Uterus (tissue), 4 donors: Measurements from ENCODE around the gene LHFPL6. TPM values are rescaled to one million over a fixed set of nuclear protein-coding genes. Genes with fewer than 3 reads are reported as not detected.

ENCODE experiments used
- DNase-seq, 2 donors: peaks; one replicate each; pipeline ENCODE4 v3.0.0-alpha.2; 2019 to 2020
- H3K27ac ChIP-seq, 2 donors: fragments of 200-600 bp; sonication (generic); 1 replicate in 1 of 2; 2 replicates in 1 of 2; pipeline ENCODE4 v1.5.1; 2016 to 2018
- H3K27me3 ChIP-seq, 2 donors: fragments of 200-600 bp; sonication (generic); one replicate each; pipeline ENCODE4 v1.5.1; 2018 to 2019; ENCODE audit warnings: control low read depth in 1 of 2
- H3K36me3 ChIP-seq, 2 donors: fragments of 200-600 bp; sonication (generic); one replicate each; pipeline ENCODE4 v1.5.1; 2019; ENCODE audit warnings: control low read depth in 1 of 2
- H3K4me1 ChIP-seq, 2 donors: fragments of 200-600 bp; sonication (generic); one replicate each; pipeline ENCODE4 v1.5.1; 2018 to 2019; ENCODE audit warnings: control low read depth in 1 of 2
- H3K4me3 ChIP-seq, 2 donors: fragments of 200-600 bp; sonication (generic); 1 replicate in 1 of 2; 2 replicates in 1 of 2; pipeline ENCODE4 v1.5.1; 2018 to 2019; ENCODE audit warnings: mild to moderate bottlenecking in 1 of 2
- H3K9me3 ChIP-seq, 2 donors: fragments of 200-600 bp; sonication (generic); one replicate each; pipeline ENCODE4 v1.5.1; 2019; ENCODE audit warnings: control low read depth in 1 of 2
- POLR2A ChIP-seq, 2 donors: fragments of 450-650 bp; IDR thresholded peaks; one replicate each; pipeline ENCODE4 v1.6.1; 2016; ENCODE audit warnings: antibody characterized with exemption in 2 of 2, mild to moderate bottlenecking in 1 of 2, moderate library complexity in 1 of 2
- intact Hi-C: fragments of 100-400 bp; cut with DNase I; formaldehyde crosslinking; loops from one replicate; pipeline ENCODE4 v1.15.1; 2023; ENCODE audit warnings: low total_unique reads
- total RNA-seq, 4 donors: library from RNA; depleted of rRNA in 3 of 4; stranded (reverse); fragments of >200 nt in 3 of 4; gene quantifications; one replicate each; pipeline versions ENCODE4 v1.1.0 to v1.2.4, GENCODE V29; 2014 to 2023
- TF ChIP-seq, protein P1 (sequence below), 4 experiments: fragments of 200-600 bp in 2 of 4; fragments of 450-650 bp in 2 of 4; sonication (generic) in 2 of 4; IDR thresholded peaks; one replicate each; pipeline ENCODE4 v1.5.1; 2016 to 2019; ENCODE audit warnings: antibody characterized with exemption in 4 of 4, mild to moderate bottlenecking in 2 of 4, moderate library complexity in 1 of 4
- donor health status: DM: yes; HTN: yes; CAD: no.

LHFPL6 gene
- total RNA-seq, 4 donors from 2014 or later = 37.9 to 105 (median 86.8) TPM

DNA sequence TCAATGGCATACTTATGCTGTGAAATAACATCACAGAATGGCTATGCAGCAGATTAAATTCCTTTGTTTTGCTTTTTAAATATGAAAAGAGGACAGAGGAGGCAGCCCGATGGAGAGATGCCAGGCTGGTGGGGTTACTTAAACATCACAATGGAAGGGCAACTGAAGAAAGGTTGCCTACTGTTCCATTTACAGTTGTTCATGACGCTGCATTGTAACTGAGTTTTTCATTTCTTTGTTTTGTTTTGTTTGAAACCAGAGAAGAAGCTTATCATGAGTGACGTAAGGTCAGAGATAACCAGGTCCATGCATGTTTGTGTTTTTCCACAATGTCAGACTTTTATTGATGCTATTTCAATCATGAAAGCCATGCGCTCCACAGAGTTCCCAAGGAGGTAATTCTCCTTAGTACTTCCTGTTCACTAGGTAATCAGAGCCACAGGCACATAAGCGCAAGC, 273.8 kb downstream of the LHFPL6 start:
- no peaks in the 10 kb centered on the region for H3K36me3 ChIP-seq
- H3K27ac ChIP-seq = no peak overlapping the region
- intact Hi-C loops = no loop called here
- H3K4me3 ChIP-seq = no peak overlapping the region
- no peaks in the 10 kb centered on the region for H3K9me3 ChIP-seq
- H3K4me1 ChIP-seq = no peaks in the 10 kb centered on the region
- H3K27me3 ChIP-seq = no peaks in the 10 kb centered on the region
- TF ChIP-seq POLR2A (IDR thresholded peaks at IDR 0.05) = no peak
- TF ChIP-seq, protein P1, sequence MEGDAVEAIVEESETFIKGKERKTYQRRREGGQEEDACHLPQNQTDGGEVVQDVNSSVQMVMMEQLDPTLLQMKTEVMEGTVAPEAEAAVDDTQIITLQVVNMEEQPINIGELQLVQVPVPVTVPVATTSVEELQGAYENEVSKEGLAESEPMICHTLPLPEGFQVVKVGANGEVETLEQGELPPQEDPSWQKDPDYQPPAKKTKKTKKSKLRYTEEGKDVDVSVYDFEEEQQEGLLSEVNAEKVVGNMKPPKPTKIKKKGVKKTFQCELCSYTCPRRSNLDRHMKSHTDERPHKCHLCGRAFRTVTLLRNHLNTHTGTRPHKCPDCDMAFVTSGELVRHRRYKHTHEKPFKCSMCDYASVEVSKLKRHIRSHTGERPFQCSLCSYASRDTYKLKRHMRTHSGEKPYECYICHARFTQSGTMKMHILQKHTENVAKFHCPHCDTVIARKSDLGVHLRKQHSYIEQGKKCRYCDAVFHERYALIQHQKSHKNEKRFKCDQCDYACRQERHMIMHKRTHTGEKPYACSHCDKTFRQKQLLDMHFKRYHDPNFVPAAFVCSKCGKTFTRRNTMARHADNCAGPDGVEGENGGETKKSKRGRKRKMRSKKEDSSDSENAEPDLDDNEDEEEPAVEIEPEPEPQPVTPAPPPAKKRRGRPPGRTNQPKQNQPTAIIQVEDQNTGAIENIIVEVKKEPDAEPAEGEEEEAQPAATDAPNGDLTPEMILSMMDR (IDR thresholded peaks at IDR 0.05) = no peak
- DNase-seq = no peak

DNA sequence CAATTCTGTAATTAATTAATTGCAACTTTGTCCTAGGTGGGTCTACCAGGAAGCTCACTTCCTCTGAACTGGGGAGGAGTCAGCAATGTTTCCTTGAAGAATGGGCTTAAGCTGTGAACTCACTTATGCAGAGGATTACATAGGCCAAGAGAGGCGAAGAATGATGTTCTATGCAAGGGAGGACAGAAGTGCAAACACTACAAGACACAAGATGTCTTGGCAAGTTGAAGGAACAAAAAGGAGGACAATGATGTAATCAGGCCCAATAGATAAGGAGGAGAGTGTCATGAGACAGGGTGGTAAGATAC, 275.9 kb downstream of the LHFPL6 start:
- no peaks in the 10 kb centered on the region for H3K36me3 ChIP-seq
- no peak overlapping the region for H3K4me3 ChIP-seq
- intact Hi-C loops = no loop called here
- no peaks in the 10 kb centered on the region for H3K9me3 ChIP-seq
- TF ChIP-seq, protein P1 (IDR thresholded peaks at IDR 0.05) = no peak
- no peak for TF ChIP-seq POLR2A (IDR thresholded peaks at IDR 0.05)
- H3K4me1 ChIP-seq = no peaks in the 10 kb centered on the region
- no peak overlapping the region for H3K27ac ChIP-seq
- H3K27me3 ChIP-seq = no peaks in the 10 kb centered on the region
- DNase-seq = no peak

DNA sequence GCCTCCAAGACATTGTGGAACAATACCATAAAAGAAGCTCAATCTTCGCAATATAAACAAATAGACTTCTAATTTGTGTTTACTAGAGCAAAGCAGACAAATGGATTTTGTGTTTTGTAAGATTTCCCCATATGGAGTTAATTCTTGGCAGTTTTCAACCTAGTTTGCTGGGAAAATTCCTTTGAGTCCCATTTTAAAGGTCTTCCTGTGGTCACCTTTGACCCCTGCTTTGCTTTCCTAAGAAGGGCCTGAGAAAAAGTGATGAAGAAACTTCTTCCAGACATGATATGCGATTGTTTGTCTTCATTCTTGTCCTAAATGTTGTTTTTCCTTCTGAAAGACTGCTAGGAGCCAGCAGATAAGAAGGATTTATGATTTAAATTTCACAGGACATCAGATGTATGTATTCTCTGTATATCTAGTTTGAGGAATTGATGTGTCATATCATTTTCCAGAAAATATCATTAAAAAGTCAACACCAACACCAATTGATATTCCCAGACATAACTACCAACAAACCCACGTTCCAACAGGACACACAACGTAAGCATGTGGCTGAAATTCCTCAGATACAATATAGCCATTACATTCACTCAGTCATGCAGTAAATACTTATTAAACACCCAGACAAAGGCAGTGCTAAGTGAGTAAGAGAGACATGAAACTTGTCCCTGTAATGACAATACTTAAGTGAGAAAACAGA, 276.4 kb downstream of the LHFPL6 start:
- no peak overlapping the region for H3K4me3 ChIP-seq
- no peaks in the 10 kb centered on the region for H3K36me3 ChIP-seq
- no peaks in the 10 kb centered on the region for H3K27me3 ChIP-seq
- no peak for TF ChIP-seq POLR2A (IDR thresholded peaks at IDR 0.05)
- TF ChIP-seq, protein P1 (IDR thresholded peaks at IDR 0.05) = no peak
- no peaks in the 10 kb centered on the region for H3K4me1 ChIP-seq
- intact Hi-C loops = no loop called here
- no peak overlapping the region for H3K27ac ChIP-seq
- peak in 1 of 2 donors; percentile 36 for DNase-seq
- no peaks in the 10 kb centered on the region for H3K9me3 ChIP-seq

DNA sequence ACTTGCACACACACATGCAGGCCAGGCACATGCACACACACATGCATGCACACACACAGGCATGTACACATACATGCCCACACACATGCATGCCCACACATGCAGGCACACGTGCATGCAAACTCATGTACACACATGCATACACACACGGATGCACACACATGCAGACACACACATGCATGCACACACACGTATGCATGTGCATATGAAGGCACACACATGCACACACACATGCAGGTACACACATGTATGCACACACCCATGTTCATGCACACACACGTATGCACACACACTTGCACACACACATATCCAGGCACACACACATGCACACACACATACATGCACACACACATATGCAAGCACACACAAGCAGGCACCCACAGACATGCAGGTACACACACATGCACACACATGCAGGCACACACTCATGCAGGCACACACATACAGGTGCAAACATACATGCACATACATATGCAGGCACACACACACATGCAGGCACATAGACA, 278.1 kb downstream of the LHFPL6 start:
- Histone ChIP-seq H3K27ac (no peak overlapping the region), H3K27me3 (no peaks in the 10 kb centered on the region), H3K4me3 (no peak overlapping the region), H3K9me3 (no peaks in the 10 kb centered on the region), H3K36me3 (no peaks in the 10 kb centered on the region), H3K4me1 (no peaks in the 10 kb centered on the region)
- TF ChIP-seq, protein P1 (IDR thresholded peaks at IDR 0.05) = no peak
- TF ChIP-seq POLR2A (IDR thresholded peaks at IDR 0.05) = no peak
- no peak for DNase-seq
- intact Hi-C loops = no loop called here

DNA sequence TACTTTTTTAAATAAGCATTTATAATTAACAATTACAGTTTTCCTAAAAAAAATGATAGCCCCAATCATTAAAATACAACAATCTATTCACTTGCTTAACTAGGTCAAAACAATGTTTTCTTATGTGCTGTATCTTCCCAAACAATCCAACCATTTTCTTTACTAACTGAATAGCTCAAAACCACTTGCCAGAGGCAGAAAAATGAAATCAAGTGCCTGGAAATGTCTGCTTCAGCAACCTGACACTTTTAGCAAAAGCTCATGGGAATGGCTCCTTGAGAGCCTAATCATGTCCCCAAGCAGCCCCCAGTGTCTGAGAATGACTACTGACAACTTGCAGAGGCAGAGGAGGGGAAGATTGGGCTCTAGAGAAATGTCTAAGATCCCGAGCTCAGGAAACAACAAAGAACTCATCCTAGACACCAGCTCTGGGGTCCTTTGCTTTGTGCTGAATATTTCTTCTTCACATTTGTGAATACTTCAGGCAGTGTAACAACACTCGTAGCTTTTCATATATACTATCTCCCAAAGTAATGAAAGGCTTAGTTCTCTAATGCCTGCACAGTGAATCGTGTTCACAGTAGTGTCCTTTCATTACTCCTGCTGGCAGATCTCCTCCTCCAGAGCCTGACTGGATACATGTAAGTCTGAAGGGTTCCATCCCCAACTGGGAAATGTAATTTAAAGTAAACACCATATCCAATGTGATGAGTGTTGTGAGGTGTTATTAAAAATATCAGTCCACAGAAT, 280.0 kb downstream of the LHFPL6 start:
- DNase-seq = no peak

More for the DNA sequence above, 280.0 kb downstream of the LHFPL6 start:
- Histone ChIP-seq H3K4me1 (no peaks in the 10 kb centered on the region), H3K4me3 (no peak overlapping the region), H3K27me3 (no peaks in the 10 kb centered on the region), H3K9me3 (no peaks in the 10 kb centered on the region), H3K36me3 (no peaks in the 10 kb centered on the region), H3K27ac (no peak overlapping the region)
- intact Hi-C loops = no loop called here
- no peak for TF ChIP-seq POLR2A (IDR thresholded peaks at IDR 0.05)
- TF ChIP-seq, protein P1 (IDR thresholded peaks at IDR 0.05) = no peak
